Hypothalamus (tissue), 51 donors: ENCODE data around the gene DNAI7.
A peak's percentile ranks its signal among the peaks of the same experiment; 100 is the strongest.

Experiments
- DNase-seq, 51 donors: peaks; one replicate each; lab custom pipeline; 2025; lab: John Stamatoyannopoulos, UW

The DNAI7 gene

GRCh38 chr12:25186038-25186787 lies 8.7 kb downstream of the DNAI7 start:
- DNase-seq: no peak

DNA sequence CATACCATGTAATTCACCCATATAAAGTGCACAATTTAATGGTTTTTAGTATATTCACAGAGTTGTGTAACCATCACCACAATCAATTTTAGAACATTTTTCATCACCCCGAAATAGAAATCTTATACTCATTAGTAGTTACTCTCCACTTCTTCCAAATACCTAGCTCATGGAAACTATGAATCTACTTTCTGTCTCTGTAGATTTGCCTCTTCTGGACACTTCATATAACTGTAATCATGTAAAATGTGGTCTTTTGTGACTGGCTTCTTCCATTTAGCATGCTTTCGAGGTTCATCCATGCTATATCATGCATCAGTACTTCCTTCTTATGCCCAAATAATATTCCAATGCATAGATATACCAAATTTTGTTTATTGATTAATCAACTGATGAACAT lies 10.8 kb downstream of the DNAI7 start:
- DNase-seq: no peak

DNA sequence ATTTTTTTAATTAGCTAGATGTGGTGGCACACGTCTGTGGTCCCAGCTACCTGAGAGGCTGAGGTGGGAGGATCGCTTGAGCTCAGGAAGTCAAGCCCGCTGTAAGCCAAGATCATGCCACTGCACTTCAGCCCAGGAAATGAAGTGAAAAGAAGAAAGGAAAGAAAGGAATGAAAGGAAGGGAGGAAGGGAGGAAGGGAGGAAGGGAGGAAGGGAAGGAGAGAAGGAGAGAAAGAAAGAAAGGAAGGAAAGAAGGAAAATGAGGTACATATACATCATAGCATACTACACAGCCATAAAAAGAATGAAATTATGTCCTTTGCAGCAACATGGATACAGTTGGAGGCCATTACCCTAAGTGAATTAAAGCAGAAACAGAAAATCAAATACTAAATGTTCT lies 12.2 kb downstream of the DNAI7 start:
- no peak for DNase-seq

DNA sequence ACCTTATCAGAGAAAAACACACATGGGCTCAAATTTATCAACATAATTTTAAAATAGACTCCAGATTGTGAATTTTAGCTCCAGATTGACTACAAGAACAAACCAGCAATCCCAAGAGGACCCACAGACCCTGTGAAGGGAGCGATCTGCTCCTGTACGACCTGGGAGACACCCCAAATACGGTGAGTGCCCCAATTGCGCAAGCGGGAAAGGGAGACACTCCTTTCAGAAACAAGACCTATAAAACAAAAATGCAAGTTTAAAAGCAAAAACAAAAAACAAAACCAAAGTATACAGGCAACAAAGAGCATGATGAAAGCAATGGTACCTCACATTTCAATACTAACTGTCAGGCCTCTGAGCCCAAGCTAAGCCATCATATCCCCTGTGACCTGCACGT lies 32.1 kb downstream of the DNAI7 start:
- DNase-seq: no peak

- no peak for DNase-seq
Measured at GRCh38 chr12:25156061-25156460, 38.9 kb downstream of the DNAI7 start.

DNA sequence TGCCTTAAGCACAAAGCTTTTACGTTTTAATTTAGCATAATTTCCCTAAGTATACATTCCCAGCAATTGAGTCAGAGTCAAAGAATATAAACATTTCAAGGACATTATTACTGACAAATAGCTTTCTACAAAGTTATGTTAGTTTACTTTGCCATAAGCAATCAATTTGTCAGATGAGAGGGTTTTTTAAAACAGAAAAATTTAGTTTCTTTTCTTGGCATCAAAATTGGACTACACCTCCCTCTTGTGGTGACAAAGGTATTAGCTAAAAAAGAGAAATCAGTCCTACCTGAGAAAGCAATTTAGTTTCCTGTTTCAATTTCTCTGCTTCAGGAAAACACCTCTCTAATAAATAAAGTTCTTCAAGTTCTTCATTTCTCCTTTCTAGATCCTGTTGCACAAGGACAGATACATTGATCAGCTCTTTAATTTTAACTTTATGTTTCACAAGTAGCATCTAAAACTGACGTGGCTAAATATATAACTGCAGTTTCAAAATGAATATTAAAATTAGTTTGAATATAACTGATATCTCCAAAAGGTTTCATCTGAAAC lies 39.9 kb downstream of the DNAI7 start:
- DNase-seq: no peak

DNA sequence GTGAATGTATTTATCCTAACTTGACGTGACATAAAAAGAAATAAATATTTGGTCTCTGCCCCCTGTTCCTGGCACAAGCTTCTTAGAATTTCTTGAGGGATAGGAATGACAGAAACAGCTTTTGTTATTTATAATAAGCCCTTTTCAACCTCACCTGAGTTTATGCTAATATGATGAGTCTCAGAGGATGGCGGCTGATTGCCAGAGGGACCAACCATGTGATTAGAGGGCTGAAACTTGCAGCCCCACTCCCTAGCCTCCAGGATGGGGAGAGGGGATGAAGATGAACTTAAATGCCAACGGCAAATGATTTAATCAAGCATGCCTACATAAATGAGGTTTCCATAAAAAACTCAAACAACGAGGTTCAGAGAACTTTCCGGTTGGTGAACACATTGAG lies 42.9 kb downstream of the DNAI7 start:
- no peak for DNase-seq

- DNase-seq: peak in 1 of 51 donors; percentile 33
Measured at GRCh38 chr12:25151476-25151875, 43.5 kb downstream of the DNAI7 start.

DNA sequence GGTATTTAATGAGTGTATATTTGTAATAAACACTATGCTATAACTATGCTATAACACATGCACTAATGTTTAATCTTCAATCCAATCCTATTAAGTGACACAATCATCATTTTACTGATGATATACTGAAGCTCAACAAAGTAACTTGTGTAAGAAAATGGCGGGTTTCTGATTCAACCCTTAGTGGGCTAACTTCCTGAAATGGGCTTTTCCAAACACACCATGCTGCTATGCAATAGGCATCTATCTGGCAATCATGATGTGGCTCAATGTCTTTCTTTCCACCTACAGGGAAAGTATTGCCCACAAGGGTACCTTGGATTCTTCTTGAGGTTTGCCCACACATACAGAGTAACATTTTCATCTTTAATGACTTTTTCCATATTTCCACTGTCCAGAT lies 48.3 kb downstream of the DNAI7 start:
- DNase-seq: no peak

DNA sequence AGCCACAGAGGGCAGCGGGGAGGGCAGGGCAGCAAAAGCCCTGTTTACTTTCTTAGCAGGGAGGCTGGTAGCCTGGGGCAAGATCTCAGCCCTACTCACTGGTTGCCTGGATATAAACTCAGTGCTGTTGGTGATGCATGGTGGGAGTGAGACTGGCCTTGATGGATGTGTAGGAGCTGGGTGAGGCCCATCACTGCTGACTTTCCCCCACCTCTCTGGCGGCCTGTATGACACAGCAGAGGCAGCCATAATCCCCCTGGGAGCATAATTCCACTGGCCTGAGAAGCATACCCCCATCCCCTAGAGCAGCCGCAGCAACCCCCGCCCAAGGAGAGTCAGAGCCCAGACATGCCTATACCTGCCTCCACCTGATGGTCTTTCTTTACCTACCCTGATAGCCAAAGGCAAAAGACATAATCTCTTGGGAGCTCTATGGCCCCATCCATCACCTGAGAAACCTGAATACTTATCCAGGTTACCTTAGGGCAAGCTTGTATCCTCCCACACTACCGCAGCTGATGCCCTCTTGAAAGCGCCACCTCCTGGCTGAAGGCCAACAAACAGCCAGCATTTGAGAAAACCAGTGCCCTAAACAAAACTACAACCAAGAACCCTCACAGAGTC lies 59.3 kb downstream of the DNAI7 start:
- no peak for DNase-seq

GRCh38 chr12:25131270-25131669 lies 63.7 kb downstream of the DNAI7 start:
- no peak for DNase-seq

DNA sequence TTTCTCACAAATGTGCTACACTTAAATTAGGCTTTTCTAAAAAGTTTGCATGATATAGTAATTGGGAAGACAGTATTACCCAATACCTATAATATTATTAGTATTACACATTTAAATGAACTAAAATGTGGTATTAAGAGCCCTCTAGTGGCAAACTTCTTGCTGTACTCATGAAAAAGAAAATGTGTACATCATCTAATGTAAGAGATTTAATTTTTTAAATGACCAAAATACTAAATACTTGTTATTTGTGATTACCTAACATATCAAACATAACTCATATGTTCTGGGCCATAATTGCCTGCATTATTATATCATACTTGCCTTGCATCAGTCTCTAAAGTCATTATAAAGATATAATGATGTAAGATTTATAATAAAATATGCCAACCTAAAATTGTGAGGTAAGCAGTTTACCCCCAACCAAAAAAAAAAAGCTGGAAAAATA lies 64.2 kb downstream of the DNAI7 start:
- no peak for DNase-seq

- DNase-seq: no peak
Measured at GRCh38 chr12:25126746-25127145, 68.2 kb downstream of the DNAI7 start.

DNA sequence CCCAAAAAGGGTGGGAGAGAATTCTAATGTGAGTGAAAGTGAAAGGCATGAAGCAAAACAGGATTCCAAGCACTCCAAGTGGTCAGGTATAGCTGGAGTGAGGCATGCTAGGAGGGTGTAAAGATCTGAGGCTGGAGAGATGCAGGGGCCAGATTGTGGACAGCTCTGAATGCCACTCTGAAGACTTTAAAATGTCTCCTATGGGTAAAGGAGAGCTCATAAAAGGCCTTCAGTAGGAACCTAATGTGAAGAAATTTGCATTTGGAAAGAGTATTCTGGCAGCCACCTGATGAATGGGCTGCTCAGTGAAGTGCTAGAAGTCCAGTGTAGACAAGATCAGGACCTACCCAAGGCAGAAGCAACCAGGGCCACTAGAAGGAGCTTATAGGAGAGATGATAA lies 68.9 kb downstream of the DNAI7 start:
- DNase-seq: no peak

GRCh38 chr12:25124493-25124892 lies 70.5 kb downstream of the DNAI7 start:
- no peak for DNase-seq

GRCh38 chr12:25123126-25123525 lies 71.8 kb downstream of the DNAI7 start:
- no peak for DNase-seq

- no peak for DNase-seq
Measured at GRCh38 chr12:25121916-25122315, 73.0 kb downstream of the DNAI7 start.

DNA sequence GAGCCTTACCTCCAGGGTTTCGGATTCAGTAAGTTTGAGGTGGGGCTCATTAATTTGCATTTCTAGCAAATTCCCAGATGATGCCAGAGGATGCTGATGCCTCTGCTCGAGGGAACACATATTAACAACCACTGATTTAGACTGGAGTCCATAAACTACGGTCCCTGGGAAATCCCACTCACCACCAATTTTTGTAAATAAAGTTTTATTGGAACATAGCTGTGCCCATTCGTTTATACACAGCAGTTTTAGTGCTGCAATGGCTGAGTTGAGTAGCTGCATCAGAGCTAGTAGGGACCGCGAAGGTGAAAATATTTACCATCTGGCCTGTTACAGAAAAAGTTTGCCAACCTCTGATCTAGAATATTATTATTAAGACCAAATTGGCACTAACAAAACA lies 73.8 kb downstream of the DNAI7 start:
- no peak for DNase-seq

DNA sequence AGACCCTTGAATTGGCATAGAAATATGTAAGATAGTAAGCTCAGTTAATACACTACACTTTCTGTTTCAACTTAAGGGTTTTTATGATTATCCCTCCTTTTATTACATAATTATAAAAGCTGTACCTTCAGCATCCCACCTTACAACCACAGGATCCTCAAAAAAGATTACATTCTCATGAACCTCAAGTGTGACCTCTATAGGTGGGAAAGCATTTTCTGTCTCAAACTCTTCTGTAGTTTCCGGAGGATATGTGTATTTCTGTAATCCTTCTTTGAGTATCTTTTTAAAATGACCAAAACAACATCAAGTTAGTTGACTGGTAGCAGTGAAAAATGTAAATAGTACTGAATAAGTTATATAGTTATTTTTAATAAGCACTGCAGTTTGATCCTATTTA lies 75.9 kb downstream of the DNAI7 start:
- DNase-seq: no peak

DNA sequence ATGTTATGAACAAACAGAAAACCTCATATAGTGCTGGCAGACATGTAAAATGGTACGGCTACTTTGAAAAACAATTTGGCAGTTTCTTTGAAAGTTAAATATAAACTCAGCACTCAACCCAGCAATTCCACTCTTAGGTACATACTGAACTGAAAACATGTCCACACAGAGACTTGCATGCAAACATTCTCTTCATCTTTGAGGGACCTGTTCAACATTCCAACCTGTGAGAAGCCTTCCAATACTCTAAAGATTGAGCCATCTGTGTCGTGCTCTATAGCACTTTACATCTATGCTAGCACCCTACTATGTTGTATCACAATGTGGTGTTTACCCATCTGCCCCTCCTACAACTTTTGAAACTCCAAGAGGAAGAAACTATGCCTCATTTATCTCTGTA lies 79.3 kb downstream of the DNAI7 start:
- DNase-seq: no peak

DNA sequence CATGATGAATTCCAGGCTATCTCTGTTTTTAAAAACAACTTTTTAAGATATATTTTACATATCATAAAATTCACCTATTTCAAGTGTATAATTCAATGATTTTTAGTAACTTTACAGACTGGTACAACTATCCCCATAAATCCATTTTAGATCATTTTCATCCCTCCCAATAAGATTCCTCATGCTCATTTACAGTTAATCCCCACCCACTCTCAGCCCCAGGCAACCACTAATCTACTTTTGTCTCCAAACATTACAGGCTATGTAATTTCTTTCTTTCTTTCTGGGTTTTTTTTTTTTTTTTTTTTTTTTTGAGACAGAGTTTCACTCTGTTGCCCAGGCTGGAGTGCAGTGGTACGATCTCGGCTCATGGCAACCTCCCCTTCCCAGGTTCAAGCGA lies 81.3 kb downstream of the DNAI7 start:
- DNase-seq: no peak

DNA sequence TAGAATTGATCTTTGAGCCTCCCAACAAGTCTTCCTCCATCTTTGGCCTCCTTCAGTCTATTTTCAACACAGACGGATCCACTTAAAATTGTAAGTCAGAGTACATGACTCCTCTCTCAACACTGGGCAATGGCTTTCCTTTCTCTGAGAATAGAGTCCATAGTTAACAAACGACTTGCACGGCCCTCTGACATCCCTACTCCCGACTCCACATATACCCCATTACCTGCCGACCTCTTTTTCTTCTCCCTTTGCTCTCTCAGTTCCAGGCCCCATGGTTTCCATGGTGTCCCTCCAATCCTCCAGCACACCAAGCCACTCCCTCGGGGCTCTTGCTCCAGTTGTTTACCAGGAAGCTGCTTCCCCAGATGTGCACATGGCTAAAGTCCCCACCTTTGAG lies 84.7 kb downstream of the DNAI7 start:
- no peak for DNase-seq
